GM19239 (cell line): ENCODE data around the gene MYH1.

Experiments
- DNase-seq: peaks from one replicate; pipeline ENCODE4 v3.0.0; 2011; ENCODE audit warnings: low spot score; ENCODE audit not compliant: insufficient read length
- FAIRE-seq: peaks from 2 replicates; lab custom pipeline; 2011; peaks lifted over from hg19 to GRCh38; lab: Jason Lieb, UNC

MYH1 gene

GRCh38 chr17:10499950-10500349 lies 18.4 kb downstream of the MYH1 start:
- DNase-seq (no peak), FAIRE-seq (no peak)

GRCh38 chr17:10492004-10492403 lies 26.3 kb downstream of the MYH1 start:
- FAIRE-seq (no peak), DNase-seq (no peak)

- DNase-seq = no peak
- no peak for FAIRE-seq
Measured at GRCh38 chr17:10482252-10482651, 36.1 kb downstream of the MYH1 start.

- FAIRE-seq = no peak
- DNase-seq = no peak
Measured at GRCh38 chr17:10477701-10478100, 40.6 kb downstream of the MYH1 start.

- FAIRE-seq (no peak), DNase-seq (no peak)
Measured at GRCh38 chr17:10474536-10474935, 43.8 kb downstream of the MYH1 start.

GRCh38 chr17:10471858-10472257 lies 46.5 kb downstream of the MYH1 start:
- no peak for DNase-seq
- no peak for FAIRE-seq

GRCh38 chr17:10469459-10469858 lies 48.9 kb downstream of the MYH1 start, which contains the start of gene MYH4:
TSS of gene MYH4 (minus strand) at chr17:10469559. CDS start at chr17:10466745, 2,814 bp downstream.
- DNase-seq = no peak
- FAIRE-seq = no peak

- DNase-seq (no peak), FAIRE-seq (no peak)
Measured at GRCh38 chr17:10463402-10463801, 54.9 kb downstream of the MYH1 start.

GRCh38 chr17:10460062-10460461 lies 58.3 kb downstream of the MYH1 start:
- no peak for FAIRE-seq

GRCh38 chr17:10458701-10459100 lies 59.6 kb downstream of the MYH1 start:
- no peak for FAIRE-seq
- no peak for DNase-seq

More at GRCh38 chr17:10460062-10460461, 58.3 kb downstream of the MYH1 start:
- DNase-seq = no peak

- FAIRE-seq (no peak), DNase-seq (no peak)
Measured at GRCh38 chr17:10457952-10458351, 60.4 kb downstream of the MYH1 start.

GRCh38 chr17:10447026-10447931 lies 71.1 kb downstream of the MYH1 start:
- no peak for DNase-seq
- no peak for FAIRE-seq
